ENCODE data around the gene CHST8.

CHST8 gene

GRCh38 chr19:33712268-33712667 lies 90.5 kb downstream of the CHST8 start:
- H3K36me3 ChIP-seq: no peaks in the 10 kb centered on the region
- H3K4me3 ChIP-seq (ENCODE audit: low read depth, low read length): no peak overlapping the region
- TF ChIP-seq, protein P1, sequence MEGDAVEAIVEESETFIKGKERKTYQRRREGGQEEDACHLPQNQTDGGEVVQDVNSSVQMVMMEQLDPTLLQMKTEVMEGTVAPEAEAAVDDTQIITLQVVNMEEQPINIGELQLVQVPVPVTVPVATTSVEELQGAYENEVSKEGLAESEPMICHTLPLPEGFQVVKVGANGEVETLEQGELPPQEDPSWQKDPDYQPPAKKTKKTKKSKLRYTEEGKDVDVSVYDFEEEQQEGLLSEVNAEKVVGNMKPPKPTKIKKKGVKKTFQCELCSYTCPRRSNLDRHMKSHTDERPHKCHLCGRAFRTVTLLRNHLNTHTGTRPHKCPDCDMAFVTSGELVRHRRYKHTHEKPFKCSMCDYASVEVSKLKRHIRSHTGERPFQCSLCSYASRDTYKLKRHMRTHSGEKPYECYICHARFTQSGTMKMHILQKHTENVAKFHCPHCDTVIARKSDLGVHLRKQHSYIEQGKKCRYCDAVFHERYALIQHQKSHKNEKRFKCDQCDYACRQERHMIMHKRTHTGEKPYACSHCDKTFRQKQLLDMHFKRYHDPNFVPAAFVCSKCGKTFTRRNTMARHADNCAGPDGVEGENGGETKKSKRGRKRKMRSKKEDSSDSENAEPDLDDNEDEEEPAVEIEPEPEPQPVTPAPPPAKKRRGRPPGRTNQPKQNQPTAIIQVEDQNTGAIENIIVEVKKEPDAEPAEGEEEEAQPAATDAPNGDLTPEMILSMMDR (IDR thresholded peaks at IDR 0.05; ENCODE audit: low read depth, low read length): no peak
- no peaks in the 10 kb centered on the region for H3K27me3 ChIP-seq
- no peaks in the 10 kb centered on the region for H3K9me3 ChIP-seq
- H3K4me1 ChIP-seq: no peaks in the 10 kb centered on the region
- DNase-seq: no peak

- Histone ChIP-seq H3K4me1 (no peaks in the 10 kb centered on the region), H3K36me3 (no peaks in the 10 kb centered on the region), H3K4me3 (ENCODE audit: low read depth, low read length) (no peak overlapping the region), H3K9me3 (no peaks in the 10 kb centered on the region), H3K27me3 (no peaks in the 10 kb centered on the region)
- DNase-seq: no peak
- TF ChIP-seq, protein P1 (IDR thresholded peaks at IDR 0.05; ENCODE audit: low read depth, low read length): no peak
Observed at GRCh38 chr19:33713194-33713593, 91.4 kb downstream of the CHST8 start.

DNA sequence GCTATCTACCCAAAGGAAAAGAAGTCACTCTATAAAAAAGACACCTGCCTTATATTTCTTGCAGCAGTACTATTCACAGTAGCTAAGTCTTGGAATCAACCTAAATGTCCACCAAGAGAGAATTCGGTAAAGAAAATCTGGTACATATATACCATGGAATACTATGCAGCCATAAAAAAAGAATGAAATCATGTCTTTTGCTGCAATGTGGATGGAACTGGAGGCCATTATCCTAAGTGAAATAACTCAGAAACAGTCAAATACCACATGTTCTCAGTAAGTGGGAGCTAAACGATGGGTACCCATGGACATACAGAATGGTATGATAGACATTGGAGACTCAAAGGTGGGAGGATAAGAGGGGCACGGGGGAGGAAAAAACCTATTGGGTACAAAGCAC lies 92.4 kb downstream of the CHST8 start:
- Histone ChIP-seq H3K27me3 (no peaks in the 10 kb centered on the region), H3K36me3 (no peaks in the 10 kb centered on the region), H3K4me1 (no peaks in the 10 kb centered on the region), H3K4me3 (ENCODE audit: low read depth, low read length) (no peak overlapping the region), H3K9me3 (no peaks in the 10 kb centered on the region)
- TF ChIP-seq, protein P1 (IDR thresholded peaks at IDR 0.05; ENCODE audit: low read depth, low read length): no peak
- no peak for DNase-seq

DNA sequence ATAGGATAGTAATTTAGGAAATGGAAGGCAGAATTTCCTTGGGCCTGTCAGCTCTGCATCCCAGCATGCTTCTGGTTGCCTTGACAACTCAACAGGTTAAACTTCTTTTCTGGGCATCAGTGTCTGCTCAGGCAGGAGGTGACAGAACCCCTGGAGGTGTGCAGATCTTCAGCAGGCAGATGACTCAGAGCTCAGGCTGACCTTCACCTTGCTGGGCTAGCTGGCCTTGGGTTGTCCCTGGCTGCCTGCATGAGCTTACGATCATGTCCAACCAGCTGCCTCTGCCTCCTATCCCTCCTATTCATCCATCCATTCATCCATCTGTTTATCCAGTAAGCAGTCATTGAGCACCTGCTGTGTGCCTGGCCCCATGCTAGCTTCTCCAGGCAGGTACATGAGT lies 93.7 kb downstream of the CHST8 start:
- TF ChIP-seq, protein P1 (IDR thresholded peaks at IDR 0.05; ENCODE audit: low read depth, low read length): no peak
- no peaks in the 10 kb centered on the region for H3K27me3 ChIP-seq

GRCh38 chr19:33717878-33718277 lies 96.1 kb downstream of the CHST8 start:
- no peak for DNase-seq
- TF ChIP-seq, protein P1 (IDR thresholded peaks at IDR 0.05; ENCODE audit: low read depth, low read length): no peak
- peaks cover 5% of the 10 kb centered on the region for H3K4me1 ChIP-seq
- no peaks in the 10 kb centered on the region for H3K9me3 ChIP-seq
- H3K36me3 ChIP-seq: no peaks in the 10 kb centered on the region
- no peaks in the 10 kb centered on the region for H3K27me3 ChIP-seq
- H3K4me3 ChIP-seq (ENCODE audit: low read depth, low read length): no peak overlapping the region

More for the DNA sequence above, 93.7 kb downstream of the CHST8 start:
- DNase-seq: no peak
- H3K4me1 ChIP-seq: no peaks in the 10 kb centered on the region
- no peak overlapping the region for H3K4me3 ChIP-seq (ENCODE audit: low read depth, low read length)
- H3K9me3 ChIP-seq: no peaks in the 10 kb centered on the region
- H3K36me3 ChIP-seq: no peaks in the 10 kb centered on the region

- Histone ChIP-seq H3K36me3 (no peaks in the 10 kb centered on the region), H3K4me3 (ENCODE audit: low read depth, low read length) (no peak overlapping the region), H3K4me1 (peaks cover 10% of the 10 kb centered on the region), H3K9me3 (no peaks in the 10 kb centered on the region), H3K27me3 (no peaks in the 10 kb centered on the region)
- TF ChIP-seq, protein P1 (IDR thresholded peaks at IDR 0.05; ENCODE audit: low read depth, low read length): no peak
- no peak for DNase-seq
Observed at GRCh38 chr19:33718651-33719254, 97.0 kb downstream of the CHST8 start.
